Liver (tissue), 9 donors: ENCODE measurements around the gene LHFPL2. TPM values are rescaled to one million over a fixed set of nuclear protein-coding genes. Genes with fewer than 3 reads are reported as not detected.

Experiments
- DNase-seq: peaks from one replicate; pipeline ENCODE4 v3.0.0-alpha.2; 2017; ENCODE audit warnings: low spot score
- H3K27ac ChIP-seq, 2 donors: one replicate each; pipeline ENCODE4 v1.7.0; 2013; ENCODE audit warnings: inconsistent platforms in 2 of 2, low read length in 2 of 2, control low read depth in 1 of 2, low read depth in 1 of 2, mild to moderate bottlenecking in 1 of 2
- H3K27me3 ChIP-seq, 4 donors: one replicate each; pipeline versions ENCODE4 v1.6.1 to v1.7.0; 2013; ENCODE audit warnings: low read length in 3 of 4, inconsistent platforms in 1 of 4, mild to moderate bottlenecking in 1 of 4, moderate library complexity in 1 of 4; ENCODE audit not compliant: control insufficient read depth in 4 of 4, insufficient read depth in 4 of 4
- H3K36me3 ChIP-seq, 4 donors: one replicate each; pipeline versions ENCODE4 v1.6.1 to v1.7.0; 2013; ENCODE audit warnings: low read length in 3 of 4, mild to moderate bottlenecking in 3 of 4, low read depth in 1 of 4, moderate library complexity in 1 of 4; ENCODE audit not compliant: control insufficient read depth in 4 of 4, insufficient read depth in 3 of 4
- H3K4me1 ChIP-seq, 4 donors: one replicate each; pipeline versions ENCODE4 v1.6.1 to v1.7.0; 2013; ENCODE audit warnings: low read length in 3 of 4, mild to moderate bottlenecking in 3 of 4, moderate library complexity in 1 of 4; ENCODE audit not compliant: control insufficient read depth in 4 of 4, insufficient read depth in 4 of 4
- H3K4me3 ChIP-seq, 3 donors: one replicate each; pipeline versions ENCODE4 v1.6.1 to v1.7.0; 2013; ENCODE audit warnings: low read length in 3 of 3, control low read depth in 1 of 3, low read depth in 1 of 3, mild to moderate bottlenecking in 1 of 3
- H3K9ac ChIP-seq, 2 donors: one replicate each; pipeline ENCODE4 v1.7.0; 2013; ENCODE audit warnings: low read length in 2 of 2, mild to moderate bottlenecking in 2 of 2, moderate library complexity in 2 of 2, control low read depth in 1 of 2, low read depth in 1 of 2
- H3K9me3 ChIP-seq, 4 donors: one replicate each; pipeline versions ENCODE4 v1.6.1 to v1.7.0; 2013; ENCODE audit warnings: low read length in 3 of 4; ENCODE audit not compliant: control insufficient read depth in 4 of 4
- FOXA1 ChIP-seq: IDR thresholded peaks from 2 replicates; pipeline ENCODE4 v1.6.1; 2016; ENCODE audit warnings: antibody characterized with exemption
- HNF4A ChIP-seq, 2 donors: conservative IDR thresholded peaks; 2 replicates each; pipeline ENCODE4 v1.6.1; 2016; ENCODE audit warnings: antibody characterized with exemption in 2 of 2, mild to moderate bottlenecking in 2 of 2
- JUND ChIP-seq, 2 donors: IDR thresholded peaks; 2 replicates each; pipeline ENCODE4 v1.6.1; 2016; ENCODE audit warnings: antibody characterized with exemption in 2 of 2
- RAD21 ChIP-seq, 2 donors: IDR thresholded peaks; 2 replicates each; pipeline ENCODE4 v1.6.1; 2016; ENCODE audit warnings: antibody characterized with exemption in 2 of 2, mild to moderate bottlenecking in 2 of 2
- RXRA ChIP-seq, 2 donors: IDR thresholded peaks; 2 replicates each; pipeline ENCODE4 v1.6.1; 2017 to 2018; ENCODE audit warnings: antibody characterized with exemption in 2 of 2, mild to moderate bottlenecking in 1 of 2
- SP1 ChIP-seq: IDR thresholded peaks from 2 replicates; pipeline ENCODE4 v1.6.1; 2018; ENCODE audit warnings: antibody characterized with exemption, mild to moderate bottlenecking
- TAF1 ChIP-seq: conservative IDR thresholded peaks from 2 replicates; pipeline ENCODE4 v1.6.1; 2016; ENCODE audit warnings: antibody characterized with exemption, mild to moderate bottlenecking
- ZBTB33 ChIP-seq: IDR thresholded peaks from 2 replicates; pipeline ENCODE4 v1.6.1; 2016; ENCODE audit warnings: antibody characterized with exemption
- WGBS: extraction: QIAGEN DNeasy Blood & Tissue Kit; methylation state at CpG from one replicate; pipeline ENCODE4 v1.1.7; 2013; 5-methylcytosine and 5-hydroxymethylcytosine counted together
- polyA plus RNA-seq, 2 donors: library from polyadenylated mRNA; stranded (reverse) in 1 of 2; unstranded in 1 of 2; fragments of 200-250 nt in 1 of 2; fragments of >200 nt in 1 of 2; fragmentation: Nextera tagmentation in 1 of 2; extraction: Ambion mirVana in 1 of 2; gene quantifications; one replicate each; pipeline versions ENCODE4 v1.2.1 to v1.2.3, GENCODE V29; 2013 to 2015
- total RNA-seq, 2 donors: library from RNA; depleted of rRNA; stranded (reverse); fragments of >200 nt; gene quantifications; one replicate each; pipeline ENCODE4 v1.2.3, GENCODE V29; 2014
- TF ChIP-seq, protein P1 (sequence below): IDR thresholded peaks from 2 replicates; pipeline ENCODE4 v1.6.1; 2016; ENCODE audit warnings: antibody characterized with exemption
- donor health status: healthy.
- donor health status: healthy.
- donor health status: healthy.
- donor health status: healthy.
- donor health status: healthy.

Gene LHFPL2
- total and polyA plus RNA-seq, 4 donors, result 1.6 to 9.4 (median 5.6) TPM

GRCh38 chr5:78509884-78510769 lies 138.4 kb downstream of the LHFPL2 start (continued):
- TF ChIP-seq FOXA1, result no peak

- H3K9me3 ChIP-seq, result no peaks in the 10 kb centered on the region
- H3K4me1 ChIP-seq, result peaks cover 0 to 18% (median 10%) of the 10 kb centered on the region in 4 donors
- no peak overlapping the region for H3K9ac ChIP-seq
- peak overlapping the region in 2 of 3 donors; percentile 36 to 37 for H3K4me3 ChIP-seq
- H3K27ac ChIP-seq, result no peak overlapping the region
- no peak for DNase-seq
- no peak for TF ChIP-seq ZBTB33
- no peak for TF ChIP-seq HNF4A (conservative IDR thresholded peaks at IDR 0.05)
- TF ChIP-seq SP1, result no peak
- no peak for TF ChIP-seq TAF1
- no peak for TF ChIP-seq RAD21 (IDR thresholded peaks at IDR 0.05)
- TF ChIP-seq RXRA (IDR thresholded peaks at IDR 0.05), result no peak
- WGBS, result 79% methylated on average over 18 of the region's 18 CpGs
- no peaks in the 10 kb centered on the region for H3K36me3 ChIP-seq
- H3K27me3 ChIP-seq, result no peaks in the 10 kb centered on the region
Observed at GRCh38 chr5:78509145-78509865, 139.3 kb downstream of the LHFPL2 start.

DNA sequence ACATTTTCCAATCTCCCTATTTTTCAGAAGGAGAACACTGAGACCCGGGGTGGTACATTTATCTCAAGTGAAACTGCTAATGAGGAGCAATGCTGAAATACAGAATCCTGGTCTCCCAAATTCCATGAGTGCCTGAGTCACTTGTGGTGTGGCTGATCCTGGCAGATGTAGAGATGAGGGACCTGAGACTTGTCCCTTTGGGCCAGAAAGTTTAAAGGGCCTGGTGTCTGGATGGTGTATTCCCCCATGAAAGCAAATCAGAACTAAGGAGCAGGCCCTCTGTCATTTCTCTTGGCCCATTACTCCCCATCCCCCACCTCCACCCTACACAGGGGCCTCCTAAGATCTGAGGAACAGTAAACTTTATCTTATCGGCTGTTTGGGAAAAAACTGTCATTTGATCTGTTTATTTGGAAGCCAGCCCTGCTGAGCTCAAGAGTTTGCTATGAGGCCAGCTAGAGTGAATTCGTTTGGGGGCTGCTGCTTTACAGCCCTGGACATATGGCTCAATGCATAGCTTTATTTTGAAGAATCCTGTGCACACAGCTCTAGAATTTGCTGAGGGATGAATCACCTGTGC lies 140.3 kb downstream of the LHFPL2 start:
- 56% methylated on average over 3 of the region's 3 CpGs for WGBS
- Histone ChIP-seq H3K27ac (no peak overlapping the region), H3K4me1 (peaks cover 0 to 18% (median 10%) of the 10 kb centered on the region in 4 donors)

More for the DNA sequence above, 140.3 kb downstream of the LHFPL2 start:
- Histone ChIP-seq H3K27me3 (no peaks in the 10 kb centered on the region), H3K9me3 (no peaks in the 10 kb centered on the region), H3K36me3 (no peaks in the 10 kb centered on the region), H3K9ac (no peak overlapping the region), H3K4me3 (no peak overlapping the region)
- TF ChIP-seq RAD21 (IDR thresholded peaks at IDR 0.05), result no peak
- no peak for TF ChIP-seq JUND (IDR thresholded peaks at IDR 0.05)
- TF ChIP-seq ZBTB33, result no peak
- TF ChIP-seq, protein P1, sequence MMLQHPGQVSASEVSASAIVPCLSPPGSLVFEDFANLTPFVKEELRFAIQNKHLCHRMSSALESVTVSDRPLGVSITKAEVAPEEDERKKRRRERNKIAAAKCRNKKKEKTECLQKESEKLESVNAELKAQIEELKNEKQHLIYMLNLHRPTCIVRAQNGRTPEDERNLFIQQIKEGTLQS, result no peak
- no peak for DNase-seq
